HG03378 (cell line): Measurements from ENCODE around the gene PRMT1.

Source experiments
- ATAC-seq: cut with Tn5 transposase; IDR thresholded peaks from one replicate; pipeline ENCODE4 v1.9.1; 2021; ENCODE audit warnings: mild to moderate bottlenecking, moderate library complexity; ENCODE audit not compliant: unreplicated experiment

PRMT1 gene

DNA sequence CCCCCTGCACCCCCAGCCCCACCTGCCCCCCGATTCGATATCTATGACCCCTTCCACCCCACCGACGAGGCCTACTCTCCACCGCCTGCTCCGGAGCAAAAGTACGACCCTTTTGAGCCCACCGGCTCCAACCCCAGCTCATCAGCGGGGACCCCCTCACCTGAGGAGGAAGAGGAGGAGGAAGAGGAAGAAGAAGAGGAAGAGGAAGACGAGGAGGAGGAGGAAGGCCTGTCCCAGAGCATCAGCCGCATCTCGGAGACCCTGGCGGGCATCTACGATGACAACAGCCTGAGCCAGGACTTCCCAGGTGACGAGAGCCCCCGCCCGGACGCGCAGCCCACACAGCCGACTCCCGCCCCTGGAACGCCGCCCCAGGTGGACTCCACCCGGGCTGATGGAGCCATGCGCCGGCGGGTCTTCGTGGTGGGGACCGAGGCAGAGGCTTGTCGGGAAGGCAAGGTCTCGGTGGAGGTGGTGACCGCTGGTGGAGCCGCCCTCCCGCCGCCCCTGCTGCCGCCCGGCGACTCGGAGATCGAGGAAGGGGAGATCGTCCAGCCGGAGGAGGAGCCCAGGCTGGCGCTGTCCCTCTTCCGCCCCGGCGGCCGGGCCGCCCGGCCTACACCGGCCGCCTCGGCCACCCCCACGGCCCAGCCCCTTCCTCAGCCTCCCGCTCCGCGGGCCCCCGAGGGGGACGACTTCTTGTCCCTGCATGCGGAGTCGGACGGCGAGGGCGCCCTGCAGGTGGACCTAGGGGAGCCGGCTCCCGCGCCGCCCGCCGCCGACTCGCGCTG is 25.8 kb upstream of the PRMT1 start:
- ATAC-seq = no peak

DNA sequence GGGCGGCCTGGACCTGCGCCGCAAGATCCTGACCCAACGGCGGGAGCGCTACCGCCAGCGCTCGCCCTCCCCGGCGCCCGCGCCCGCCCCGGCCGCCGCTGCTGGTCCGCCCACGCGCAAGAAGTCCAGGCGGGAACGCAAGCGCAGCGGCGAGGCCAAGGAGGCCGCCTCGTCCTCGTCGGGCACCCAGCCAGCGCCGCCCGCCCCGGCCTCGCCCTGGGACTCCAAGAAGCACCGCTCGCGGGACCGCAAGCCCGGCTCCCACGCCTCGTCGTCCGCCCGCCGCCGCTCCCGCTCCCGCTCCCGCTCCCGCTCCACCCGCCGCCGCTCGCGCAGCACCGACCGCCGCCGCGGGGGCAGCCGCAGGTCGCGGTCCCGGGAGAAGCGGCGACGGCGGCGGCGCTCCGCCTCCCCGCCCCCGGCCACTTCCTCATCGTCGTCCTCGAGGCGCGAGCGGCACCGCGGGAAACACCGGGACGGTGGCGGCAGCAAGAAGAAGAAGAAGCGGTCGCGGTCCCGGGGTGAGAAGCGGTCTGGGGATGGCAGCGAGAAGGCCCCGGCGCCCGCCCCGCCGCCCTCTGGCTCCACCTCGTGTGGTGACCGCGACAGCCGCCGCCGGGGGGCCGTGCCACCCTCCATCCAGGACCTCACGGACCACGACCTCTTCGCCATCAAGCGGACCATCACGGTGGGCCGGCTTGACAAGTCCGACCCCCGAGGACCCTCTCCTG is 25.1 kb upstream of the PRMT1 start:
- ATAC-seq = no peak

DNA sequence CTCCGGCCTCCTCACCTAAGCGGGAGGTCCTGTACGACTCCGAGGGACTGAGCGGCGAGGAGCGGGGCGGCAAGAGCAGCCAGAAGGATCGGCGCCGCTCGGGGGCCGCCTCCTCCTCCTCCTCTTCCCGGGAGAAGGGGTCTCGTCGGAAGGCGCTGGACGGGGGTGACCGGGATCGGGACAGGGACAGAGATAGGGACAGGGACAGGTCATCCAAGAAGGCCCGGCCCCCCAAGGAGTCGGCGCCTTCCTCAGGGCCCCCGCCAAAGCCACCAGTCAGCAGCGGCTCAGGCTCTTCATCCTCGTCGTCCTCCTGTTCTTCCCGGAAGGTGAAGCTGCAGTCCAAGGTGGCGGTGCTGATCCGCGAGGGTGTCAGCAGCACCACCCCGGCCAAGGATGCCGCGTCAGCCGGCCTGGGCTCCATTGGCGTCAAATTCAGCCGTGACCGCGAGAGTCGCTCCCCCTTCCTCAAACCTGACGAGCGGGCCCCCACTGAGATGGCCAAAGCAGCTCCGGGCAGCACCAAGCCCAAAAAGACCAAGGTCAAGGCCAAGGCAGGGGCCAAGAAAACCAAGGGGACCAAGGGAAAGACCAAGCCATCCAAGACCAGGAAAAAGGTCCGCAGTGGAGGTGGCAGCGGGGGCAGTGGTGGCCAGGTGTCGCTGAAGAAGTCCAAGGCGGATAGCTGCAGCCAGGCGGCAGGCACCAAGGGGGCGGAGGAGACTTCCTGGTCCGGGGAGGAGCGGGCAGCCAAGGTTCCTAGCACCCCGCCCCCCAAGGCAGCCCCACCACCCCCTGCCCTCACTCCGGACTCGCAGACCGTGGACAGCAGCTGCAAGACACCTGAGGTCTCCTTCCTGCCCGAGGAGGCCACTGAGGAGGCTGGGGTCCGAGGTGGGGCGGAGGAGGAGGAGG is 24.3 kb upstream of the PRMT1 start:
- no peak for ATAC-seq

DNA sequence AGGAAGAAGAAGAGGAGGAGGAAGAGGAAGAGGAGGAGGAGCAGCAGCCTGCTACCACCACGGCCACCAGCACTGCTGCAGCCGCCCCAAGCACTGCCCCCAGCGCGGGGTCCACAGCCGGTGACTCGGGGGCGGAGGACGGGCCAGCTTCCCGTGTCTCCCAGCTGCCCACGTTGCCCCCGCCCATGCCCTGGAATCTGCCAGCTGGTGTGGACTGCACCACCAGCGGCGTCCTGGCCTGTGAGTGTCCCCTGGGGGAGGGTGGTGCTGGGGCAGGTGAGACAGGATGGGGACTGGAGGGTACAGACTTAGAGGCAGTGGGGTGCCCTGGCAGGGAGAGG is 23.6 kb upstream of the PRMT1 start:
- ATAC-seq = no peak

DNA sequence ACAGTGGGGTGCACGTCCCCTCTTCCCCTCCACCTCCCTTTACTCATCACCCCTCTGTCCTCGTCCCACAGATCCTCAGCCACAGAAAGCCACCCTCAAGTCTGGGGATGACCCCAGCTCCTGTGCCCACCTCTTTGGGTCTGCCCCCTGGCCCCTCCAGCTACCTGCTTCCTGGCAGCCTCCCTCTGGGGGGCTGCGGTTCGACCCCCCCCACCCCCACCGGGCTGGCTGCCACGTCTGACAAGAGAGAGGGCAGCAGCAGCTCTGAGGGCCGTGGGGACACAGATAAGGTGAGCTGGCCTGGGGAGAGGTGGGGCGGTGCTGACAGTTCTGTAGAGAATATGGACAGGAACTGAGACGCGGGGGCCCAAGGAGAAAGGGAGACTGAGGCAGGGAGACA is 22.5 kb upstream of the PRMT1 start:
- ATAC-seq = no peak

DNA sequence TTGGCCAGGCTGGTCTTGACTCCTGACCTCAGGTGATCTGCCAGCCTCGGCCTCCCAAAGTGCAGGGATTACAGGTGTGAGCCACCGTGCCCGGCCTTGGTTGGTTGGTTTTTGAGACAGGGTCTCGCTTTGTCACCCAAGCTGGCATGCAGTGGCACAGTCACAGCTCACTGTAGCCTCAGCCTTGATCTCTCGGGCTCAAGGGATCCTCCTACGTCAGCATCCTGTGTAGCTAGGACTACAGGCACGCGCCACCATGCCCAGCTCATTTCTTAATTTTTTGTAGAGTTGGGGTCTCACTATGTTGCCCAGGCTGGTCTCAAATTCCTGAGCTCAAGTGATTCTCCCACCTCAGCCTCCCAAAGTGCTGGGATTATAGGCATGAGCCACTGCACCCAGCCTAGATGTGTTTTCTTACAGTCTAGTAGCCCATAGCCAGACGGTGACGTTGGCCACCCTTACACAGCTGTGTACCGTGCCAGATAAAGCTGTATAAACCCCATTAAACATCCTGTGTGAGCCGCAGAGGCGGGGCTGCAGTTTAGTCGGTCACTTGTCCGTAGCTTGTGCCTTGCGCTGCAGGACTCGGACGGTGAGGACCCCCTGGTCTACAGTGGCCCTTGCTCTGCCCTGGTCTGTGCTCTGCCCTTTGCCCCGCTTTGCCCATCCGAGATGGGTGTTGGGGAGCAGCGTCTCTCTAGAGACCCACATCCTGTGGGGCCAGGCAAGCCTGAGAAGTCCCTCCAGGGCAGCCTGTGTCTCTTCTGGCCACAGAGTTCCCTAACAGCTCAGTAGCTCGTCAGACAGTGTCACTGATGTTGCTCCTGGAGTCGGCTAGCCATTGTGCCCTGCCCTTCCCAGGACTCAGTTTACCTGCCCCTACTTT is 21.3 kb upstream of the PRMT1 start:
- no peak for ATAC-seq

DNA sequence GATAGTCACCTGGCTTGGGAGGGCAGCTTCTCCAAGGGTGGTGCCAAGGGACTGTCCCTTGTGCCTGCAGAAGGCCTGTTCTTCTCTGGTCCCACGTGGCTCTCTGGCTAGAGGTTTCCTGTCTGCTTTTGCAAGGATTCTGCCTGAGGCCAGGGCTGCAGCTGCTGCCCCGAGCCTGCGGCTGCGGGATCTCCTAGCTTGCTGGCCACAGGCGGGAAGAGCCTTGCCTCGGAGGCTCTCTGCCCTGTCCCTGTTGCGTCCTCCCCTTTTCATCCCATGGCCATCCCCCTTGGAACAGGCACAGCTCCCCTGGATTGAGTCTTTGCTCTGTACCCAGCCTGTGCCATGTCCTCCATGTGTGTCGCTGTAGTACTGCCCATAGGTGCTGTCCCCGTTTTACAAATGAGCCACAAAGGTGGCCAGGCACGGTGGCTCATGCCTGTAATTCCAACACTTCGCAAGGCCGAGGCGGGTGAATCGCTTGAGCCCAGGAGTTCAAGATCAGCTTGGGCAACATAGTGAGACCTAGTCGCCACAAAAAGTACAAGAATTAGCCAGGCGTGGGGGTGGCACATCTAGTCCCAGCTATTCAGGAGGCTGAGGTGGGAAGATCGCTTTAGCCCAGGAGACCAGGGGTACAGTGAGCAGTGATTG is 20.5 kb upstream of the PRMT1 start:
- no peak for ATAC-seq

DNA sequence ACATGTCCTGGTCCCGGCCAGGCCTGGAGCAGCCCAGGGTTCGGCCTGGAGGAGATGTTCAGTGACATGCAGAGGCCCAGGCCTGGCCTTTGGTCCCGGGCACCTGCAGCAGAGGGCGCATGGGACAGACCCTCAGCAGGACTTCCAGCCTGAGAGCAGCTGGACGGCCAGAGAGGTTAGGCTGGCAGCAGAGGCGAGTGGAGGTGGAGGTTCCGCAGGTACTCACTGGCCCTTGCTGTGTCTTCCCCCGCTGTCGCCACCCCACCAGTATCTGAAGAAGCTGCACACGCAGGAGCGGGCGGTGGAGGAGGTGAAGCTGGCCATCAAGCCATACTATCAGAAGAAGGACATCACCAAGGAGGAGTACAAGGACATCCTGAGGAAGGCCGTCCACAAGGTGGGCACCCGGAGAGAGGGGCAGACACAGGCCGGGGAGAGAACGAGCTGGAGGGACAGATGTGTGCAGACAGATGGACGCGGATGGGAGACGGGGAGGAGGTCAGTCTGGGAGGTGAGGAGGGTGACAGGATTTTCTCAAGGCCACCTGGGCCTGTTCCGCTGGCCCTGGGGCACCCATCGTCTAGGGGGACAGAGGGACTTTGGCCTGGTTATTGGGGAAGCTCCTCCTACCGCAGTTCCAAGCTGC is 19.5 kb upstream of the PRMT1 start:
- no peak for ATAC-seq

DNA sequence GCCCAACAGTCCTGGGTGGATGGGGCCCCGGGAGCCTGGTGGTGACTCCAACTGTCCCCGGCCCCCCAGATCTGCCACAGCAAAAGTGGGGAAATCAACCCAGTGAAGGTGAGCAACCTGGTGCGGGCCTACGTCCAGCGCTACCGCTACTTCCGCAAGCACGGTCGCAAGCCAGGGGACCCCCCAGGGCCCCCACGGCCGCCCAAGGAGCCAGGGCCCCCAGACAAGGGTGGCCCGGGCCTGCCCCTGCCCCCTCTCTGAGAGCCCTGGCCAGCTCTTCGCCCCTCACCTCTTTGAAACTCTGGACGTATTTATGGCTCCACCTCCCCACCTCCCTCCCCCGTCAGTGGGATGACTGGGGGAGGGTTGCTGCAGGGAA is 18.9 kb upstream of the PRMT1 start:
- ATAC-seq = no peak

DNA sequence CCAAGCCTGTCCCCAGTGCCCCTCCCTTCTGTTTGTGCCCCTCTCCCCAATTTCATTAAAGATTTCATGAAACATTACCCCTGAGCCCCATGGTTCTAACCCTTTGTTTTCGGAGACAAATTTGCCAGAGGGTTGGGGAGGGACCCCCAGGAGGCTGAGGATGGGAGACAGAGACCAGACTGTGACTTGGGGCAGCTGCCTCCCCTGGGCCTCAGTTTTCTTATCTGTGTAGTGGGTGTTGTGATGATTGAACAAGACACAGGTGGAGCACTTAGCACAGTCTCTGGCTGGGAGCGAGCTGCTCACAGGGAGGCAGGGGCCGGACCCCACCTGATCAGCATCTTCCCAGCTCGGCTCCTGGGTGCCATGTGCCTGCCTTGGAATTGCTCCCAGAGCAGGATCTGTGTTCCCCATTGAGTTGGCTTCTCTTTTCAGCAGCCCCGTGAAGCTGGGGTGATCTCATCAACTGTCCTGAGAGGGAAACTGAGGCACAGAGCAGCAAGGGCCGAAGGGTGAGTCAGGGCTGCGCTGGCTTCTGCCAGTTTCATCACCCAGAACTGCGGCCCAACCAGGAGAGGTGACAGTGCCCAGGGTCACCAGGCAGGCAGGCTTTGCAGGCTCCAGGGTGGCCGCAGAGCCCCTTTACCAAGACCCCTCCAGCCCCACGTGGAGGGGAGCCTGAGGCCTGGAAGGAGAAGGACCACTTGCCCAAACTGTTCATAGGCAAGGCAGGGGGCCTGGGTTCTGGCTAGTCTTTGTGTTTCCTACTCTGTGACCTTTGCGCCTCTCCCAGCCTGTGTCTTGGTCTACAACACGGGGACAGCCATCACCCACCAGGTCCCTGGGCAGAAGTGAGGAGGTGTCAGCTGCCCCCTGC is 18.3 kb upstream of the PRMT1 start:
- ATAC-seq = no peak

DNA sequence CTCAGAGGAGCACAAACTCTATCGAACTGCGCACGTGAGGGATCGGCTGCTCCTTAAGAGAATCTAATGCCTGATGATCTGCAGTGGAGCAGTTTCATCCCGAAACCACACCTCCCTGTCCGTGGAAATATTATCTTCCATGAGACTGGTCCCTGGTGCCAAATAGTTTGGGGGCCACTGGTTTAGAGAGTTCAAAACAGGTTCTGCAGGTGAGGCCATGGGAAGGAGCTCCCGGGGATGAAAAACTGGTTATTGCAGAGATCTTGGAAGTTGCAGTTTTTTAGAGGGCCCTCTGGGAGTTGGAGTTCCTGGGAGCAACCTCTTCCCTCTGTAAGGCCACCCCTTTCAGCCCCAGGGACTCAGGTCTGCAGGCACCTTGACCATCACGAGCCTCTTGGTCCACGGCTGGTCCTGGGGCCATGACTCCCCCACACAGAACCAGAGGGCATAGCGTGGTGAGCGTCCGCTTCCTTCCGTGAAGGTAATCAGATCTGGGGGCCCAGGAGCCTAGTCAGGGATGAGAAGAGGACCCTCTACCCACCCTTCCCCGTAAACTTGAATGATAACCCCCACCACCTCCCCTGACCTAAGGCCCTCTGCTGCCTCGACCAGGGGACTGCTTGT is 16.6 kb upstream of the PRMT1 start:
- ATAC-seq = no peak

DNA sequence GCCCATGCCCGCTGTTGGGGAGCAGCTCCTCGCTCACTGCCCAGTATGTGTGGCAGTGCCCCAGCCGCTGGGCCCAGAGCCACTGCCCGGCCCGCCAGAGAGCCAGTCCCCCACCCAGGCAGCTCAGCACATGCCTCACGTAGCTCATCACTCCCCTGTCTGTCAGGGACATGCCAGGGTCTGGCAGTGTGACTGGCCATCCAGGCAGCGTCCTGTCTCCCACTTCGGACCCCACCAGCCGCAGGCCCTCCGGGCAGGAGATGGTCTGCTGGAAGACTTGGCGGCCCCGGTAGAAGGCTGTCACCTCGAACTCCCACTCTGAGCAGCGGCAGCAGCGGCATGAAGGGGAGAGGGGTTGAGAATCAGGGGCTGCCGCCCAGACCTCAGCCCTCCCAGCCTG is 15.1 kb upstream of the PRMT1 start:
- ATAC-seq = no peak

DNA sequence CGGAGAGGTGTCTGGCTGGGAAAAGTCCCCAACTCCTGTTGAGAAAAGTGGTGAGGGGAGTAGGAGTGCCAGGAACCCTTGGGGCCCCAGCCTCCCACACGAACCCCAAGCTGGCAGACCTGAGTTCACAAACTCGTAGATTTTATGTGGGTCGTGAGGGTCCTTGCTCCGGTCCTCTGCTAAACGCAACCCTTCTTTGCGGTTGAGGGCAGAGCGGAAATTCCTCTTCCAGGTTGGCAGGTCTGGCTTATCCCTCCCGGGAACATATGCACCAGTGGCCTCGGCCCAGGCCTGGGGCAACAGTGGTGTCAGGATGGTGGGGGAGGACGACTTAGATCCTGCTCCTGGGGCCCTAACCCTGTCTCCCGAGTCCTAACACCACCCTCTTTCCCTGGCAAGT is 13.8 kb upstream of the PRMT1 start:
- no peak for ATAC-seq

DNA sequence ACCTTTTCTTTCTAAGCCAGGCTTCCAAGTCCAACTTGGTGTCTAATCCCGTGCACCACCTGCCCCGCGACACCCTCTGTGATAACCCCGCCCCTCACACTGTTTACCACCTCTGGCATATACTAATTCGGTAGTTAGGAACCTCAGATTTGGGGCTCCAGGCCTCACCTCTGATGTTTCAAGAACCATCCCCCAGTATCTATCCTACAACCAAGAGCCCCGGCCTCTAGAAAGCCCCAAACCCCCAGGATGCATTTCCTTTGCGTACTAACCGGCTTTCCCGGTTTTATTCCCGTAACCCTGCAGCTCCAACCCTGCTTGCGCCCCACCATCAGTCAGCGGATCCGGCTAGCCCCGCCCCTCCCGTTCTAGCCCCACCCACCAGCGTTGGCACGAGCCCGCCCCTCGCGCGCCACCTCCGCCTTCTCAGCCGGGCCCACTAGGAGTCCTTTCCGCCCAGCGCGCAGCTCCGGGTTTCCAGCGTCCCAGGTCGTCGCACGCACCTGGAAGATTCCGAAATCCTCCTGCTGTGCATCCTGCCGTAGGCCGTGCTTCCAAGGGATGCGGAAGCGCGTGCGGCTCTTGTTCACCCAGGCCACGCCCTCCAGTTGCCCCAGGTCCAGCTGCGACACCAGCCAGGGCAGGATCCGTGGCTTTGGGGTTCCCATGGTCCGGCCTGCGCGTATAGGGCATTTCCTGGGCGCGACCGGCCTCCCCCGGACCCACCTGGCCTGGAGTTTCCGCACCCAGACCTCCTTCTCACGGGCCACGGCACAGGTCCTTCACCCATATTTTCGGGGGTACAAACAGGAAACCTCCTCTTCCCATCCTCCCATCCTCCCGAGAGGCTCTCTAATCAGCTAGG is 12.7 kb upstream of the PRMT1 start:
- ATAC-seq = no peak

DNA sequence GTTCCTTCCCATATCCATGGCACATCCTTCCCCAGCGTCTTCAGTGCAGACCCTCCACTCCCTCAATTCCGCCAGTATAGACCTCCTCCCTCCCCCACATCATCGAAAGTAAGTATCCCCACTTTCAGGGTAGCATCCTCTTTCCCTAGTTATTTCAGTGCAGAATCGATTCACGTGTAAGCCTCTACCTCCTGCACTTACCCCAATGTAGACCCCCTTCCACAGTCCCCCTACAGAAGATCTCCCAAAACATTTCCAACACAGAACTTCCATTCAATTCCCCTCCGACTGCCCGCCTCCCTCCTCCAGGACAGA is 12.1 kb upstream of the PRMT1 start:
- ATAC-seq = no peak

DNA sequence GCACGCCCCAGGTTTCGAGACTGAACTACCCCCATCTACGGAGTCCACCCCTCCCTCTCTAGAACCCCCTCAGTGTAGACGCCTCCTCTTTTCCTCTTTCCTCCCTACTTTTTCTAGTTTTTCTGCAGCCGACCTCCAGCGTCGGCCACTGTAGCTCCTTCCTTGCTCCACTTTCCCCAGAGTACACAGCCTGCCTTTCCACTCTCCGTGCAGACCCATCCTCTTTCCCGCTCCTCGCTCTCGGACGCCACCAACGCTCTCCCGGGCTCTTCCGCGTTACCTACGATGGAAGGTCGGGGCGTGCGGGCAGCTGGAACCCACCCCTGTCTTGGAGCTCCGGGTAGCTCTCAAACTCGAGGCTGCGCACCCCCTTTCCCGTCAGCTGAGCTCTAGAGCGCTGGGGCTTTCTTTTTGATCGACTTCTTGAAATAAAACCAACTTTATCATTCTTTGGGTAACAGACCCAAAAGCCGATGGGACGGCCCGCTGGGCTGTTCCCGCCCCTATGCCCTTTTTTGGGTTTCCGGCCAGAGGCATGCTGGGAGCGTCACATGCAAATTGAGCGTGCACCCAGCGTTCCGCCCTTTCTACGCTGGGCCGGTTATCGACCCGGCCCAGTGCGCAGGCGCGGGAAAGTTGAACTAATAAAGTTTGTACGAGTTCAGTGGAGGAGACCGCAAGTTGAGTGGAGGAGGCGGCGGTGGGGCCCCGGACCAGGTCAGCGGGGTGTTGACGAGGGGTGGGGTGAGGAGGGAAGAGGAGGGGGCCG is 11.5 kb upstream of the PRMT1 start, which contains the start of the genes BCL2L12 and IRF3:
Gene BCL2L12 (plus strand): TSS at position 583 of the 769 bp plus-strand sequence. CDS start 760 bp downstream, outside the sequence.
Gene IRF3 (minus strand): TSS at position 507 of the 769 bp plus-strand sequence. CDS start 1,019 bp downstream, outside the sequence.
- peak; percentile 77 for ATAC-seq

DNA sequence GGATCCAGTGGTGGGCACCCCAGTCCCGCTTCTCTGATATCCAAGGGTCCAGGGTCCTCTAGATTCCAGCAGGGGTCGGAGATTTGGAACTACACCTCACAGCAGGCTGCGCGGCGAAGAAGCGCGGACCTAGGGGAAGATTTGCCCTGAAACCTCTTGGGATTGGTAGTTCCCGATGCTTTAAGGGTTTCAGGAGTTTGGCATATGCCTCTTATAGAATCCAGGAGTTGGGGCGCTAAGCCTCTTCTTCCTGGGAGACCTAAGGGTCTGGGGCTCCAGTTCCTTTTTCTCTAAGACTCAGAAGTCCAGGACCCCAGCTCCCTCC is 11.0 kb upstream of the PRMT1 start:
- no peak for ATAC-seq
